SH-SY5Y (cell line): ENCODE measurements around the gene IYD.

Experiments
- GATA2 ChIP-seq: IDR thresholded peaks from 2 replicates; pipeline ENCODE4 v1.6.1; 2011; ENCODE audit warnings: mild to moderate bottlenecking, low read depth, low read length
- GATA3 ChIP-seq: IDR thresholded peaks from 2 replicates; pipeline ENCODE4 v1.6.1; 2011; ENCODE audit warnings: low read depth, mild to moderate bottlenecking, low read length, moderate library complexity

DNA sequence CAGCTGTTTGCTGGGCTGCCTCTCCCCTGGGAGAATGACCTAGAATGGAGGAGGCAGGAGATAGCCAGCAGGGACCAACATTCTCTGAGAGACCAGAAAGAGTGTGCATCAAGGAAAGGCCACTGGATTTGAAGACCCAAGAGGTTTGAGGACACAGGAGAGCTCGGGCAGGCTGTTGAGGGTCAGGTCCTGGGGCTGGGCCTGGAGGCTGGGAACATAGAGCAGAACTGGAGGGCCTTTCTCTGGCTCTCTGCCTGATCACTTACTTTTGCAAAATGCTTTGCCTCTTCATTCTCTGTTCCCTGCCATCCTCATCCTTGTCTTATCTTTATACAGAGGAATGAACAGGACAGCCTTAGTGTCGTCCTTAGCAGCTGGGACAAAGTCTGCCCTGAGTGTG, 2.5 kb downstream of the IYD start:
- TF ChIP-seq GATA3: no peak
- no peak for TF ChIP-seq GATA2
